SK-N-SH (cell line): ENCODE results near the gene ALOX5AP. TPM values are rescaled to one million over a fixed set of nuclear protein-coding genes. Genes with fewer than 3 reads are reported as not detected.

ENCODE experiments used
- CTCF ChIA-PET: fragments of 300-600, 350-600 bp; formaldehyde crosslinking; extraction: SDS; loops from one replicate; lab custom pipeline; 2021; lab: Yijun Ruan, JAX
- POLR2A ChIA-PET: fragments of 350-600 bp; sonication (Branson Sonifier 250); formaldehyde crosslinking; extraction: SDS; loops from one replicate; lab custom pipeline; 2020; ENCODE audit warnings: antibody characterized with exemption, inconsistent platforms; lab: Yijun Ruan, JAX
- DNase-seq: peaks from one replicate; pipeline ENCODE4 v3.0.0; 2012
- H2AFZ ChIP-seq: fragments of 200-600 bp; sonication (generic); 2 replicates; pipeline ENCODE4 v1.8.1; 2016; ENCODE audit warnings: antibody characterized with exemption, mild to moderate bottlenecking, low read depth
- H3F3A ChIP-seq: fragments of 200-600 bp; sonication (generic); replicated peaks from 2 replicates; pipeline ENCODE3; 2016; ENCODE audit warnings: antibody characterized with exemption, mild to moderate bottlenecking; ENCODE audit not compliant: insufficient read depth
- H3K27ac ChIP-seq, 2 experiments: fragments of 200-500 bp in 1 of 2; fragments of 200-600 bp in 1 of 2; sonication (Bioruptor generic) in 1 of 2; sonication (generic), shearing (Covaris generic) in 1 of 2; 2 replicates each; pipeline versions ENCODE4 v1.5.1 to v1.6.1; 2014 to 2016; ENCODE audit warnings: low read depth in 2 of 2, inconsistent platforms in 1 of 2, low read length in 1 of 2, mild to moderate bottlenecking in 1 of 2, mixed read lengths in 1 of 2
- H3K27me3 ChIP-seq: fragments of 200-600 bp; sonication (generic), shearing (Covaris generic); 2 replicates; pipeline ENCODE4 v1.6.1; 2016; ENCODE audit warnings: mixed run types; ENCODE audit not compliant: insufficient read depth
- H3K36me3 ChIP-seq, 2 experiments: fragments of 200-500 bp in 1 of 2; fragments of 200-600 bp in 1 of 2; sonication (Bioruptor generic) in 1 of 2; sonication (generic) in 1 of 2; replicated peaks in 1 of 2; 2 replicates each; pipeline versions ENCODE3 to v1.5.1; 2014 to 2016; ENCODE audit warnings: low read length in 1 of 2, mild to moderate bottlenecking in 1 of 2; ENCODE audit not compliant: insufficient read depth in 2 of 2, control insufficient read depth in 1 of 2
- H3K4me1 ChIP-seq, 2 experiments: fragments of 200-500 bp in 1 of 2; fragments of 200-600 bp in 1 of 2; sonication (Bioruptor generic) in 1 of 2; sonication (generic), shearing (Covaris generic) in 1 of 2; 2 replicates each; pipeline versions ENCODE4 v1.5.1 to v1.6.1; 2014 to 2016; ENCODE audit warnings: low read depth in 1 of 2, low read length in 1 of 2, mixed run types in 1 of 2; ENCODE audit not compliant: insufficient read depth in 2 of 2, control insufficient read depth in 1 of 2
- H3K4me2 ChIP-seq: fragments of 200-600 bp; sonication (generic), shearing (Covaris generic); 2 replicates; pipeline ENCODE4 v1.6.1; 2017; ENCODE audit warnings: mixed run types
- H3K4me3 ChIP-seq, 2 experiments: fragments of 200-500 bp in 1 of 2; fragments of 200-600 bp in 1 of 2; sonication (Bioruptor generic) in 1 of 2; sonication (generic), shearing (Covaris generic) in 1 of 2; 2 replicates each; pipeline versions ENCODE4 v1.5.1 to v1.8.1; 2014 to 2016; ENCODE audit warnings: low read depth in 2 of 2, inconsistent platforms in 1 of 2, low read length in 1 of 2, mild to moderate bottlenecking in 1 of 2, mixed read lengths in 1 of 2, moderate library complexity in 1 of 2
- H3K79me2 ChIP-seq: fragments of 200-600 bp; sonication (generic); 2 replicates; pipeline ENCODE4 v1.8.1; 2017; ENCODE audit warnings: mild to moderate bottlenecking; ENCODE audit not compliant: insufficient read depth
- H3K9ac ChIP-seq: fragments of 200-600 bp; sonication (generic); 2 replicates; pipeline ENCODE4 v1.6.1; 2017; ENCODE audit warnings: mixed run types
- H3K9me2 ChIP-seq: fragments of 200-600 bp; sonication (generic); 2 replicates; pipeline ENCODE4 v1.6.1; 2017; ENCODE audit warnings: mixed run types
- H3K9me3 ChIP-seq: fragments of 200-600 bp; sonication (generic); 2 replicates; pipeline ENCODE4 v1.6.1; 2017; ENCODE audit warnings: mixed run types, mild to moderate bottlenecking, moderate library complexity
- H4K20me1 ChIP-seq: fragments of 200-600 bp; sonication (generic); 2 replicates; pipeline ENCODE4 v1.6.1; 2017; ENCODE audit warnings: mild to moderate bottlenecking, mixed run types; ENCODE audit not compliant: insufficient read depth
- CHD2 ChIP-seq: fragments of 150-350 bp; IDR thresholded peaks from 2 replicates; pipeline ENCODE4 v1.6.1; 2018; ENCODE audit warnings: low read length; ENCODE audit not compliant: partially characterized antibody
- EZH2phosphoT487 ChIP-seq: fragments of 200-600 bp; sonication (generic); IDR thresholded peaks from 2 replicates; pipeline ENCODE4 v1.6.1; 2017; ENCODE audit warnings: low read depth, mixed run types, mild to moderate bottlenecking, antibody characterized with exemption, moderate library complexity, borderline replicate concordance
- FOXJ3 ChIP-seq: sonication (generic); formaldehyde crosslinking; IDR thresholded peaks from 2 replicates; pipeline ENCODE4 v1.5.1; 2020; ENCODE audit warnings: mild to moderate bottlenecking, missing genetic modification reagents
- GABPA ChIP-seq: IDR thresholded peaks from 2 replicates; pipeline ENCODE4 v1.4.0; 2012; ENCODE audit warnings: low read depth, mild to moderate bottlenecking
- JUND ChIP-seq: IDR thresholded peaks from 2 replicates; pipeline ENCODE4 v1.4.0; 2012
- NFIC ChIP-seq: IDR thresholded peaks from 2 replicates; pipeline ENCODE4 v1.4.0; 2012; ENCODE audit warnings: borderline replicate concordance
- RAD21 ChIP-seq: IDR thresholded peaks from 2 replicates; pipeline ENCODE4 v1.6.1; 2012; ENCODE audit warnings: mild to moderate bottlenecking, low read length
- RCOR1 ChIP-seq: fragments of 150-350 bp; IDR thresholded peaks from 2 replicates; pipeline ENCODE4 v1.6.1; 2017; ENCODE audit warnings: antibody characterized with exemption, low read length
- REST ChIP-seq: IDR thresholded peaks from 2 replicates; pipeline ENCODE4 v1.6.1; 2012; ENCODE audit warnings: mild to moderate bottlenecking, low read depth, low read length, moderate library complexity
- RFX5 ChIP-seq: IDR thresholded peaks from 2 replicates; pipeline ENCODE4 v1.6.1; 2012; ENCODE audit warnings: mild to moderate bottlenecking, improper control_type of control experiment, low read length
- SMC3 ChIP-seq: IDR thresholded peaks from 2 replicates; pipeline ENCODE4 v1.6.1; 2012; ENCODE audit warnings: low read depth, low read length, improper control_type of control experiment
- TAF1 ChIP-seq: IDR thresholded peaks from 2 replicates; pipeline ENCODE4 v1.6.1; 2012; ENCODE audit warnings: low read depth, mild to moderate bottlenecking, low read length, moderate library complexity, borderline replicate concordance
- TEAD4 ChIP-seq: IDR thresholded peaks from 2 replicates; pipeline ENCODE4 v1.4.0; 2012; ENCODE audit warnings: mild to moderate bottlenecking, borderline replicate concordance; ENCODE audit not compliant: insufficient read depth
- YY1 ChIP-seq: IDR thresholded peaks from 2 replicates; pipeline ENCODE4 v1.4.0; 2012; ENCODE audit warnings: low read depth, mild to moderate bottlenecking
- WGBS: methylation state at CpG from one replicate; pipeline ENCODE4 v1.1.6; 2017; ENCODE audit warnings: low lambda C conversion rate; 5-methylcytosine and 5-hydroxymethylcytosine counted together
- polyA plus RNA-seq, 3 experiments: library from polyadenylated mRNA; depleted of rRNA; stranded (reverse); fragments of >200 nt; gene quantifications; 2 replicates each; pipeline ENCODE4 v1.2.3, GENCODE V29; 2012
- TF ChIP-seq, protein P1 (sequence below): fragments of 200-600 bp; sonication (generic); IDR thresholded peaks from 2 replicates; pipeline ENCODE4 v1.6.1; 2017; ENCODE audit warnings: antibody characterized with exemption, mild to moderate bottlenecking, moderate library complexity
- TF ChIP-seq, protein P2 (sequence below): IDR thresholded peaks from 2 replicates; pipeline ENCODE4 v1.4.0; 2012; ENCODE audit warnings: low read depth, borderline replicate concordance
- TF ChIP-seq, protein P3 (sequence below): IDR thresholded peaks from 2 replicates; pipeline ENCODE4 v1.4.0; 2012; ENCODE audit warnings: low read depth, borderline replicate concordance
- TF ChIP-seq, protein P4 (sequence below): fragments of 150-350 bp; IDR thresholded peaks from 2 replicates; pipeline ENCODE4 v1.6.1; 2017; ENCODE audit warnings: antibody characterized with exemption, low read length, low read depth, borderline replicate concordance

ALOX5AP gene
- polyA plus RNA-seq (2012; rRNA removed): 1.2 and 1.3 TPM in 2 replicates
- 0.90 and 1.6 TPM in 2 replicates for polyA plus RNA-seq (2012; cell fraction: cytosol; rRNA removed)
- polyA plus RNA-seq (2012; cell fraction: nucleus; rRNA removed): 0.47 and 0.83 TPM in 2 replicates

DNA sequence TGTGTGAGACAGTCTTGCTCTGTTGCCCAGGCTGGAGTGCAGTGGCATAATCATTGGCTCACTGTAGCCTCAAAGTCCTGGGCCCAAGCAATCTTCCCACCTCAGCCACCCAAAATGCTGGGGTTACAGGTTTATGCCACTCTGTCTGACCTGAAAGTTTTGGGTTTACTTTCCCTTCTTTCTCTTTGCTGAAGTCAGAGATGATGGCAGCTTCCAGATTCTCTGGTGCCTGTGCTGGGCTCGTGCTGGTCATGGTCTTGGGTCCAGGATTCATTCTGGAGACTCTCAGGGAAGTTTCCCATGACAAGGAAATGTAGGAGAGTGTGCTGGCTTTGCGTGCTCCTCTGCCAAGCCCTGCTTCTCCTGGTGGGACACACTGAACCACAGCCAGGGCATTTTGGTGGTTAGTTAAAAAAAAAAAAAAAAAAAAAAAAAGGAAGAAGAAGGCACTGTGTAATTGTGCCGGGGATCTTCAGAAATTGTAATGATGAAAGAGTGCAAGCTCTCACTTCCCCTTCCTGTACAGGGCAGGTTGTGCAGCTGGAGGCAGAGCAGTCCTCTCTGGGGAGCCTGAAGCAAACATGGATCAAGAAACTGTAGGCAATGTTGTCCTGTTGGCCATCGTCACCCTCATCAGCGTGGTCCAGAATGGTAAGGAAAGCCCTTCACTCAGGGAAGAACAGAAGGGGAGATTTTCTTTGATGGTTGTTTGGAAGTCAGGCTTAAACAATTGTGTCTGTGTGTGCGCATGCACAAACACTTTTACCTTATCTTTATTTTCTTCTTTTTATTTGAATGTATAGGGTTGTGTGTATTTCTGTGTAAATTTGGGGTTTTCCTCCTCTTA is at the start of gene ALOX5AP:
Gene ALOX5AP, plus strand, starts transcription at position 519 of the 847 bp plus-strand sequence. Its CDS starts 63 bp downstream, at position 582.
- TF ChIP-seq YY1 (no peak), TAF1 (no peak), RCOR1 (no peak), RFX5 (no peak), CHD2 (no peak), TEAD4 (no peak), REST (no peak), GABPA (no peak), SMC3 (no peak), NFIC (no peak), FOXJ3 (no peak), RAD21 (no peak), EZH2phosphoT487 (no peak), JUND (no peak)
- TF ChIP-seq, protein P1, sequence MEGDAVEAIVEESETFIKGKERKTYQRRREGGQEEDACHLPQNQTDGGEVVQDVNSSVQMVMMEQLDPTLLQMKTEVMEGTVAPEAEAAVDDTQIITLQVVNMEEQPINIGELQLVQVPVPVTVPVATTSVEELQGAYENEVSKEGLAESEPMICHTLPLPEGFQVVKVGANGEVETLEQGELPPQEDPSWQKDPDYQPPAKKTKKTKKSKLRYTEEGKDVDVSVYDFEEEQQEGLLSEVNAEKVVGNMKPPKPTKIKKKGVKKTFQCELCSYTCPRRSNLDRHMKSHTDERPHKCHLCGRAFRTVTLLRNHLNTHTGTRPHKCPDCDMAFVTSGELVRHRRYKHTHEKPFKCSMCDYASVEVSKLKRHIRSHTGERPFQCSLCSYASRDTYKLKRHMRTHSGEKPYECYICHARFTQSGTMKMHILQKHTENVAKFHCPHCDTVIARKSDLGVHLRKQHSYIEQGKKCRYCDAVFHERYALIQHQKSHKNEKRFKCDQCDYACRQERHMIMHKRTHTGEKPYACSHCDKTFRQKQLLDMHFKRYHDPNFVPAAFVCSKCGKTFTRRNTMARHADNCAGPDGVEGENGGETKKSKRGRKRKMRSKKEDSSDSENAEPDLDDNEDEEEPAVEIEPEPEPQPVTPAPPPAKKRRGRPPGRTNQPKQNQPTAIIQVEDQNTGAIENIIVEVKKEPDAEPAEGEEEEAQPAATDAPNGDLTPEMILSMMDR: no peak
- TF ChIP-seq, protein P2, sequence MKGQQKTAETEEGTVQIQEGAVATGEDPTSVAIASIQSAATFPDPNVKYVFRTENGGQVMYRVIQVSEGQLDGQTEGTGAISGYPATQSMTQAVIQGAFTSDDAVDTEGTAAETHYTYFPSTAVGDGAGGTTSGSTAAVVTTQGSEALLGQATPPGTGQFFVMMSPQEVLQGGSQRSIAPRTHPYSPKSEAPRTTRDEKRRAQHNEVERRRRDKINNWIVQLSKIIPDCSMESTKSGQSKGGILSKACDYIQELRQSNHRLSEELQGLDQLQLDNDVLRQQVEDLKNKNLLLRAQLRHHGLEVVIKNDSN: no peak
- TF ChIP-seq, protein P3, sequence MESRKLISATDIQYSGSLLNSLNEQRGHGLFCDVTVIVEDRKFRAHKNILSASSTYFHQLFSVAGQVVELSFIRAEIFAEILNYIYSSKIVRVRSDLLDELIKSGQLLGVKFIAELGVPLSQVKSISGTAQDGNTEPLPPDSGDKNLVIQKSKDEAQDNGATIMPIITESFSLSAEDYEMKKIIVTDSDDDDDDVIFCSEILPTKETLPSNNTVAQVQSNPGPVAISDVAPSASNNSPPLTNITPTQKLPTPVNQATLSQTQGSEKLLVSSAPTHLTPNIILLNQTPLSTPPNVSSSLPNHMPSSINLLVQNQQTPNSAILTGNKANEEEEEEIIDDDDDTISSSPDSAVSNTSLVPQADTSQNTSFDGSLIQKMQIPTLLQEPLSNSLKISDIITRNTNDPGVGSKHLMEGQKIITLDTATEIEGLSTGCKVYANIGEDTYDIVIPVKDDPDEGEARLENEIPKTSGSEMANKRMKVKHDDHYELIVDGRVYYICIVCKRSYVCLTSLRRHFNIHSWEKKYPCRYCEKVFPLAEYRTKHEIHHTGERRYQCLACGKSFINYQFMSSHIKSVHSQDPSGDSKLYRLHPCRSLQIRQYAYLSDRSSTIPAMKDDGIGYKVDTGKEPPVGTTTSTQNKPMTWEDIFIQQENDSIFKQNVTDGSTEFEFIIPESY: no peak
- TF ChIP-seq, protein P4, sequence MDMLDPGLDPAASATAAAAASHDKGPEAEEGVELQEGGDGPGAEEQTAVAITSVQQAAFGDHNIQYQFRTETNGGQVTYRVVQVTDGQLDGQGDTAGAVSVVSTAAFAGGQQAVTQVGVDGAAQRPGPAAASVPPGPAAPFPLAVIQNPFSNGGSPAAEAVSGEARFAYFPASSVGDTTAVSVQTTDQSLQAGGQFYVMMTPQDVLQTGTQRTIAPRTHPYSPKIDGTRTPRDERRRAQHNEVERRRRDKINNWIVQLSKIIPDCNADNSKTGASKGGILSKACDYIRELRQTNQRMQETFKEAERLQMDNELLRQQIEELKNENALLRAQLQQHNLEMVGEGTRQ: no peak
- no peak for DNase-seq
- H3F3A ChIP-seq: peaks cover under 1% of the 10 kb centered on the region
- POLR2A ChIA-PET: no interaction called here
- no peaks in the 10 kb centered on the region for H3K27me3 ChIP-seq
- no peak within 1 kb of the TSS for H3K9ac ChIP-seq
- H3K36me3 ChIP-seq: no peaks in the 10 kb centered on the region
- no peaks in the 10 kb centered on the region for H3K79me2 ChIP-seq
- H3K4me3 ChIP-seq: no peak within 1 kb of the TSS
- no peak within 1 kb of the TSS for H2AFZ ChIP-seq
- H3K9me3 ChIP-seq: 0 out of 2 replicates have a peak, but pooled peaks cover 3% of the 10 kb centered on the region
- CTCF ChIA-PET: interaction anchor here (1.4 kb wide), 2 partner anchors 11 to 12 kb away, joined by 4 read pairs; no protein-coding TSS in a partner anchor
- H3K4me1 ChIP-seq: peaks cover 0 to 16% of the 10 kb centered on the region in 2 experiments; a peak in 3 of 4 replicates
- 88% methylated on average over 6 of the region's 6 CpGs for WGBS
- no peaks in the 10 kb centered on the region for H4K20me1 ChIP-seq
- H3K4me2 ChIP-seq: no peak within 1 kb of the TSS
- H3K27ac ChIP-seq: 0 out of 4 replicates have a peak within 1 kb of the TSS, but pooled peaks of 1 of the 2 experiments have one; percentile 20
- H3K9me2 ChIP-seq: no peaks in the 10 kb centered on the region
